IPS DF 19.7 (cell line): ENCODE results near the gene CDCP1.

Experiments used
- DNase-seq: peaks from one replicate; pipeline ENCODE4 v3.0.0-alpha.2; 2013; ENCODE audit warnings: low read depth, low spot score

Gene CDCP1

DNA sequence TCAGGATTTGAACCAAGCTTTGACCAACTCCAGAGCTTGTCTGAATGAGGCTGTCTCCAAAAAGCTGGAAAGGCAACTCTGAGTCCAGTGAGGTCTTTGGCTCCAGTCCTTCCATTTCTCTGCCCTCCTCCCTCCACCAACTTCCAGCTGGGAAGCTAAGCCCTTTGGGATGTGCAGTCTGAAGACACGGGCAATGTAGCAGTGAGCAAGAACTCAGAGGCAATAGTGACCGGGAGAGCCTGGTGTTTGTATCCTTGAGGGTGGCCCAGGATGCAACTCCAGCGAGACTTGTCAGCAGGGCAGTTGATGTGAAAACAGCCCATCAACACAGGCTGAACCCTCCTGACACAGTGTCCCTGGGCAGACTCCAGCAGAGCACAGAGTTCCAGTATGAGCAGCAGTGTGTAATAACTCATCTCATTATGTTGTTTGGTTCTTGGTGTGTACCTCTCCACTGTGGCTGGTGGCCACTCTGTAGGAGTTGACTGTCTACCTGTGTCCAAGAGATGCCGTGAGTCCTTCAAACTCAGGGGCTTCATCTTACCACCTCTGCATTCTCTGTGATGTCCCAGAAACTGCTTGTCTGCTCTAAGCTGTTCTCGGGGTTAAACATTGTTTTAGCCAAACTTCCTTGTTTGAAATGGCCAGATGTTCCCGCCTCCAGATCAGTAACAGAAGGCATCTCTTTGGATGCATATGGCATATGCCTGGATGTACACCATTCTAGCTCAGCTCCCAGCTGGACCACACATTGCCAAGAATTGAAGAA, 6.6 kb downstream of the CDCP1 start:
- no peak for DNase-seq

DNA sequence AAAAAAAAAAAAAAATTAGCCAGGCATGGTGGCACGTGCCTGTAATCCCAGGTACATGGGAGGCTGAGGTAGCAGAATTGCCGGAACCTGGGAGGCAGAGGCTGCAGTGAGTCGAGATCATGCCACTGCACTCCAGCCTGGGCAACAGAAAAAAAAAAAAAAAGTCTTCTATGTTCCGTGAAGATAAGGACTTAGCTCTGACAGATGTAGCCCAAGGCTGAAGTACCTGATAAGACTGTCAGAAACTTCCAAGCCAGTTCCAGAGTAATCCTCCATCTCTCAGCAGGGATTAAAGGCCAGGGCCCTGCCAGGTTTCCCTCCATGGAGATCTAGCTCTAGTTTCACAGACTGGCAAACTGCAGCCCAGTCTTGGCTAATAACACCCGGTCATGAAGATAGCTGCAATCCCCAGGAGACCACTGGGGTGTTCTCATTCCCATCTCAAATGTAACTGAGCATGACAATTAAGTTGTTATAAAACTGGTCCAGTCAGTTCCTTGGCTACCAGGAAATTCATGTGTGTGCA, 8.5 kb downstream of the CDCP1 start:
- no peak for DNase-seq

DNA sequence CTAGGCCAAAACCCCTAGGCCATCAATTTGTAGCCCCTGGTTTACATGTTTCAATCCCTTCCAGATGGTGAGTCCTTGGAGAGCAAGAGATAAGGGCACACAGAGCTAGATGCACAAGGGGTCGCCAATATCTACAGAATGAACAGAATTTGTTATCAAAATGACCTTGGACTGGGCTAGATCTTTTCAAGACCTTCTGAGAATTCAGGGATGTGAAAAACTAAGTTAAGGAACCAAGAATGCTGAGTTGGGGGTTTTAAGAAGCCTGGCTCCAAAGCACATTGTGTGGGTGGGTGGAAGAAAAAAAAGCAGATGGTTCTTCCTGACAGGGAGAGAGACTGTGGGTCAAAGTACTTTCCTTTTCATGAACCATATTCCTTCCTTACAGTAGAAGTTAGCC, 10.2 kb downstream of the CDCP1 start:
- DNase-seq, result no peak

DNA sequence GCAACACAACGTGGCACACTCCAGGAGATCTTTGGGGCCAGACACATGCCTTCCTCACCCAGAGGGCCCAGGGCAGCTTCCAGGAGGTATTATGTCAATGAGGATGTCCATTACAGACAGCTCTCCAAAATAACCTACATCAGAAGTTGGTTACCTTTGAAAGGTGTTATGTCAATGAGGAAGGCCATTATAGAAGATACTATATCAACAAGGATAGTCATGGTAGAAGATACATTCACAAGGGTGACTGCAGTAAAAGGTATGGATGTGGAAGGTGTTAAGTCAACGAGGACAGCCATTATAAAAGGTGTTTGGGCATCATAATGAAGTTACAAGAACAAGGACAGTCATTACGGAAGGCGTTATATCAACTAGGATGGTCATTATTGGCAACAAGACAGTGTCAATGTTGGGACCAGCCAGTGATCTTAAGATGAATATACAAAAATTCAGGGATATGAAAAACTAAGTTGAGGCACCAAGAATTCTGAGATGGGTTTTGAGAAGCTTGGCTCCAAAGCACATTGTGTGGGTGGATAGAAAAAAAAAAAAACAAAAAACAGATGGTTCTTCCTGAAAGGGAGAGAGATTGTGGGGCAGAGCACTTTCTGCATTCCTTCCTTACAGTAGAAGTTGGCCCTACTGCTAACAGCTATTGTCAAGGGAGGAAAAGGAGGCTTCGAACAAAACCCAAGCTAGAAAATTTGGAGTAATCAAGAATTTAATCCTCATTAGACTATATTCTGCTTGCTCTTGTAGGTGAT, 11.2 kb downstream of the CDCP1 start:
- no peak for DNase-seq

DNA sequence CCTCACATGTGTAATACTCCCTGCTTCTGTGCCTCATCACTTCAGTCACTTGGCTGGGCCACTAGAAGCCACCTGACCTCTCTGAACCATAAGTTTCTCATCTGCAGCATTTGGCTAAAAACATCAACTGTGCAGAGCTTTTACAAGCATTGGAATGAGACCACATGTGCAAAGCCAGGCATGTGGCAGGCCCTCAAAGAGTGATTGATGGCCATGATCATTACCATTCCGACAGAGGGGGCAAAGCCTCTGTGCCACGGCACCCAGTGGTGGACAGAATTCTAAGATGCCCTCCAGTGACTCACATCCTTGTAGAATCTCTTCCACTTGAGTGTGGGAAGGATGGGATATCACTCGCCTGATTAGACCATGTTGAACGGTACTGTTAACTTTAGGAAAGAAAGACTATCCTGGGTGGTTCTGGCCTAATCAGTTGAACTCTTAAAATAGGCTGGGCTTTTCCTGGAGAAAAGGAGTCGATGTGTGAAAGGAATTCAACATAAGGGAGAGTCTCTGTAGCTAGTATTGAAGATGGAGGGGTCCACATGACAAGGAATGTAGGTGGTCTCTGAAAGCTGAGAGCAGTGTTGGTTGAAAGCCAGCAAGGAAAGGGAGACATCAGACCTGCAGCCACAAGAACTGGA, 13.5 kb downstream of the CDCP1 start:
- no peak for DNase-seq

DNA sequence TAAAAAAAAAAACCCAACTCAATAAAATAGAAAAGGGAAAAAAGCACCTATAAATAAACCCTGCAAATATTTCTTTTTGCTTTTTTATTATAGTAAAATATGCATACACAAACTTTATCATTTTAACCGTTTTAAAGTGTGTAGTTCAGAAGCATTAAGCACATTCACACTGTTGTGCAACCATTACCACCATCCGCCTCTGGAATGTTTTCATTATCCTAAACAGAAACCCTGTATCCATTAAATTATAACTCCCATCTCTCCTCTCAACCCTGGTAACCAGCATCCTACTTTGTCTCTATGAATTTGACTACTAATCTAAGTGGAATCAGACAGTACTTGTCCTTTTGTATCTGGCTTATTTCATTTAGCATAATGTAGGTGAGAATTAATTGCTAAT, 15.0 kb downstream of the CDCP1 start:
- no peak for DNase-seq

DNA sequence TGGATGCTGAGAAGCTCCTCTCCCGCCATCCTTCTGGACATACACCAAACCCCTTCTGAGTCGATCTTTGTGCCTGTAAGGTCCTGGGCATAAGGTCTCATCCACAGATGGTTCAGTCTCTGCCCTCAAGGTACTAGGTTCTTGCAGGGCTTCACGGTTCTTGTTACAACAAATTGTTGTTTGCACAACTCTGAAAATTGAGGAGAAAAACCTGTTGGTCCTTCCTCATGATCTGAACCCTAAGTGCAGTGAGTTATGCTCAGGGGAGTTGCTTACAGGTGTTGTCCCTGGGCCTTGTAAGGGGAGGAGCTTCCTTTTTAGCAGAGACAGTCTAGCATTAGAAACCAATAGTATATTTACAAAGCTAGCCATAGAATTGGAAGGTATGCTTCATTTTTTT, 15.7 kb downstream of the CDCP1 start:
- DNase-seq, result no peak

DNA sequence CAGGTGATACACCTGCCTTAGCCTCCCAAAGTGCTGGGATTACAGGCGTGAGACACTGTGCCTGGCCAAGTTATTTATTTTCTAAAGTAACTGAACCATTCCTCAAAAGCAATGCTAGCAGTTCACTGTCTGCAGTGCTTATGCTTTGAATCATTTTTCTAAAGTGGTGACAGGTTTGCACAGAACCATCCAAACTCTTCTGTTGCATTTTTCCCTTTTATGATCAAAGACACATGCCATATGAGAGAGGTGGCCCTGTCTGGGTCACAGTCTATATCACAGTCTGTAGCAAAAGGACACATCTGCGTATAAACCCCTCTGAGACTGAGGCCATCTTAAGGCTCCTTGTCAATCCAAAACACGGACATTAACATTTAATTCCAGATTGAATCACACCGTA, 17.2 kb downstream of the CDCP1 start:
- DNase-seq, result no peak

DNA sequence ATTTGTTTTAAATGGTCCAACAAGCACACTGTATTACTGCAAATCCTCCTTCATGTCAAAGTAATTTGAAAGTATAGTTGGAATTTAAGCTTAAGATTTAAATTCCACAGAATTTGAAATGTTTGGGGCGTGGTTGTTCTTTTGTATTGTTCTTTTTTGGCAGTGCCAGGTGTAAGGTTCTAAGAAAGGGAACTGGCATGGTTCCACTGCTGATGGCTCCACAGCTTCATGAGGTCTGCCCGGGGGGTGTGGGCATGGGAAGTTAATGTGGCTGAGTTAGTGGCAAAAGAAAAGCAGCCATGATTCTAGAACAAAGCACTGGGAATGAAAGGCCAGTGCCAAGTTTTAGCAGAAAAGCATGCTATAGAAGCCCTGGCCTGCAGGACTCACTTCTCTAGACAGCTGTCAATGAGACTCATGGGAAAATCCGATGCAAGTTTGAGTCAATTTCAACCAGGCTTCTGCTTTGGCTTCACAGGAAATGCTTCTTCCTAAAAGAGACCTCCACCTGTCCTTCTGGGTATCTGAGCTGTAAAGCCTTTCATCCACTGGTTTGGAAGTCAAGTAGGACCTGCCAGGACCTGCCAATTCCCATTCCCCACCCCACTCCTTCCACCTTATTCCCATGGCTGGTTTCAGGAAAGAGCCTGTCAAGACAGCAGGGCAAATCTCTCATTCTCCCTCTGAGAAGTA, 18.9 kb downstream of the CDCP1 start:
- DNase-seq, result no peak

DNA sequence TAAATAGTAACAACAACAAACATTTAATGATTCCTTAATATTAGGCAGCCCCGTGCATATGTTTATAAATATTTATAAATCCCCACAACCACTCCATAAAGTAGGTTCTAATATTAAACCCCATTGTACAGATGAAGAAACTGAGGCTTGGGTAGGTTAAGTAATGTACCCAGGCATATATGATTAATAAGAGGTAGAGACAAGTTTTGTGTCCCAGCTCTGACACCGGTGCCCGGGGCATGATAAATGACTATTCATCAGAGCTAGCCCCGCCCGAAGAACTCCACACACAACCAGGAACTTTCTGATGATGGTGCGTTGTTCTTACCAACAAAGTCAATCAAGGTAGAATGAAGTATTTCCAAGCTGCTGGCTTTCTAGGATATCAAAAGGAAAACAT, 19.4 kb downstream of the CDCP1 start:
- no peak for DNase-seq

DNA sequence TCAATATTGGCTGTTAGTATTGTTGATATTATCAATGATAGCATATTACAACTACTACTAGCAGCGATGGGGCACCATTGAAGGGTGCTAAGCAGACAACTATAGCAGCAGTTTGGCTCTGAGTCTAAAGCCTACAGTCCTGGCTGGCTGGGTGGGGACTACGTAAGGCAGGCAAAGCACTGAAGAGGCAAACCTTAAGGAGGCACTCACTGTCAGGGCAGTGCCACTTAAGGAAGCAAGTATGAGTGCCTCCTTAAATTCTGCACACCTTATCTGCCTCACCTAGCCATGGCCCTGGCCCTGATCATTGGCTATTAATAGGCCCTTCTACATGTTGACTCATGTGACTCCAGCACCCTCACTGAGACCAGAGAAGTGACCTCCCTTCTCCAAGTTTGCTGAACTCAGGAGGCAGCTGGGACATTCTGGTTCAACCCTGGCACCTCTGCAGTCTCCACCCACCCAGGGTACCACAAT, 20.6 kb downstream of the CDCP1 start:
- no peak for DNase-seq

DNA sequence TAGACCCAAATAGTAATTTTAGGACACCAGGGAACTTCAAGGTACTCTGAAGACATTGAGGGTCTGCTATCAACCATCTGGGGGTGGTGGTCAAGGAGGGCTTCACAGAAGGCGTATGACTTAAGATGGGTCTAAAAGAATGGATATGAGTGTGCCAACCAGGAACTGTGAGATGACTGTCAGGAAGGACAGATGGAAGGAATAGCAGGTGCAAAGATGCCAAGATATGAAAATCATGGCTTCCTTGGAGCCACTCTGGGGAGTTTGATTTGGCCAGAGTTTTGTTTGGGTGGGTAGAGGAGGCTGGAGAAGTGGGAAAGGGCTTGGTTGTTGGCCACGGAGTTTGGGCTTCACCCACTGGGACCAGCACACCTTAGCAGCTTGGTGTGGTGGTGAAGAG, 21.2 kb downstream of the CDCP1 start:
- no peak for DNase-seq

DNA sequence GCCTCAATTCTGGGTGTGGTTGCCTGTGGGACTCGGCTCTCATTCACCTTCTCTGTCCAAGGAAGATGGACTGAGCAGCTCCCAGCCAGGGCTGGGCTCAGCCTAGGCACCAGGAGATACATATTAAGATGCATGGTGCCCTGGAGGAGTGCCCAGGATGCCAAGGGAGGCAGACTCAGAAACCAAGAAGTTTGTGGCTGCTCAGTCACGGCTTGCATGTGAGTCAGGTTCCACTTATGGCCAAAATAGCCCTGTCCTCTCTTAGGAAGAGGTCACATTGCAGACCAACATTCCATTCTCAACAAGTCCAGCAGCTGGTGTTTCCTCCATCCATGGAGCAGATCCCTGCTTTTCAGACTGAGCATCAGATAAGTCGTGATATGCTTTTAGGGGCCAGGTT, 21.8 kb downstream of the CDCP1 start:
- no peak for DNase-seq

DNA sequence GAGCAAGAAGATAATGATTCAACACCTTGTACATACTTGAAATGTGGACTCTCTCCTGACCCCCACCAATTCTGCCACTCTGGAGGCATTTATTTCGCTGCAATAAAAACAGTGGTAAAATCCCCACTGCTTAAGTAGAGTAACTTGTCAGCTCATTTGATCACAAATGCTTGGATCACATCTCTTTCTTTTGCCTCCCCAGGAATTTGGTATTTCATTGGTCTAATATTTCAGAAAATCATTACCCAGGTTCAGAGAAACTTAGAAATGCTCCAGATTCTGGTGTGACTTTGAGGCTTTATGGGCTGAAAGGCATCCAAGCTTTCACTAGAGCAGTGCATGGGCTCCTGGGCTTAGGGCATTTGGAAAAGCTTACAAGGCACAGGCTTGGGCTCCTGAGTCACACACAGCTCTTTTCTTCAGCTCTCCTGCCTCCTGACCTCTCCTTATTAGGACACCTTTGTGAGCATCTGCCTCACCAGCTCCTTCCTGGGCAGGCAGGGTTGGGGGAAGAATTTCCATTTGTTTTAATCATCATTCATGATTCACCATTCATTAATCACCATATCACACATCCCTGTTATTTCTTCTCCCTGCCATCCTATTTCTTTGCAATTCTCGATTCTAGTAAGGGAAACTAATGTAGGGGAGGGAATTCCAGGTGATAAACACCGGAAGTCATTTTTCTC, 22.5 kb downstream of the CDCP1 start:
- no peak for DNase-seq

DNA sequence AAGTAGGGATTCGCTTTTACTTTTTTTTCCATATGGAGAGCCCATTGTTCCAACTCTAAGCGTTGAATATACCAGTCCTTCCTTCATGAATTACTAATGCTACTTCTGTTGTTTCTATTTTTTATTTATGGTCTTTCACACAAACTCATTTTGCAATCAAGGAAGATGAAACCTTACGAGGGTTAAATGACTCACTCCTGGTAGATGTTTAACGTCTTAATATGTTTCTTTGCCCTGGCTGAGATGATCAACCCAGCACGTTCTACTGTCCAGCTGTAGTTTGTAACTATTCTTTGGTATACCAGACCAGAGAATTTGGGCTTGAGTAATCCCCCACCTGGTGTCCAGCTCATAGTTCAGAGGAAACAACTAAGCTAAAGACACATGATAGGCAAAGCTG, 23.1 kb downstream of the CDCP1 start:
- no peak for DNase-seq

DNA sequence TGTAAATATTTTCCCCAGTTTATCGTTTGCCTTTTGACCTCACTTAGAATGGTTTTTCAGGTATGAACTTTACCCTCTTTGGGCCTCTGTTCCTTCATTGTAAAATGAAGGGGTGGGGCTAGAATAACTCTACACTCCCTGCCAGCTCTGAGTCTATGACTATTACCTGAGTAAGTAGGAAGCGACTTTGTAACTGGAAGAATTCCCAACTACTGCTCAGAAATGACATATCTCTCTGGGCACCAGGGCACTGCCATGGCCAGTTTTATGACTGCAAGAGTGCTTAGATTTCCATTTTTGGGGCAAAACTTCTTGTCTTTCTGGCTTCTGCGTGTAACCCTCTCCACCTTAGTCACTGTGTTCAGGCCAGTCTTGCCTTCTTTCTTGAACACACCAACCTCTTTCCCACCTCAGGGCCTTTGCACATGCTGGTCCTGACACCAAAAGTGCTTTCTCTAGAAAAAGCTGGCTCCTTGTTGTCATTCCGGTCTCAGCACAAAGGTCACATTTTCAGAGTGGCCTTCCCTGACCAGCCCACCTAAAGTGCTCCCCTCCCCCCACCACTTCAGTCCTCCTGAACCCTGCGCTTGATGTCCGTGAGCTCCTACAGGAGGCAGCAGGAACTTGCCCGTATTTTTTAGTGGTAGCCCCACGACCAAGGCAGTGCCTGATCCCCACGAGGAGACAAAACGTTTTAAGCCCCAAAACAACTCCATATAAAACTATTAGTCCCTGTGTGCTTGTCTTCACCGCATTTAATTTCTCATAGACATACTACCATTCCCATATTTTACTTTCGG, 25.6 kb downstream of the CDCP1 start:
- DNase-seq, result no peak

DNA sequence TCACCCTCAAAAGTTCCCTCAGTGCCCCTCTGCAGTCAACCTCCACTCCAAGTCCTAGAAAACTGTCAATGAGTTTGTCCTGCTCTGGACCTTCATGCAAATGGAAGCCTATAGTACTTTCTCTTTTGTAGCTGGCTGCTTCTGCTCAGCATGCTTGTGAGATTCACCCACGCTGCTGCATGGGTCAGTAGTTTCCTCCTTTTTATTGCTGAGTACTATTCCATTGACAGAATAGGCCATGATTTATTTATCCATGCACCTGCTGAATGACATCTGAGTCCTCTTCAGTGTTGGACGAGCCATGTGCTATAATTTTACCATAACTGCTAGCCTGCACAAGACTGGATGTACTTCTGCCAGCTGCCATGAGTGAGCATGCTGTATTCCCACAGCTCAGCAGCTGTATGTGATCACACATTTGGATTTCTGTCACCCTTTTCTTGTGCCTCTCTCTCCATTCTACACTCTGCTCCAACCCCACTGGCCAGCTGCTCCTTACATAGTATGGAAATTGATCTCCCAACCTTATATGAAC, 26.3 kb downstream of the CDCP1 start:
- DNase-seq, result no peak

DNA sequence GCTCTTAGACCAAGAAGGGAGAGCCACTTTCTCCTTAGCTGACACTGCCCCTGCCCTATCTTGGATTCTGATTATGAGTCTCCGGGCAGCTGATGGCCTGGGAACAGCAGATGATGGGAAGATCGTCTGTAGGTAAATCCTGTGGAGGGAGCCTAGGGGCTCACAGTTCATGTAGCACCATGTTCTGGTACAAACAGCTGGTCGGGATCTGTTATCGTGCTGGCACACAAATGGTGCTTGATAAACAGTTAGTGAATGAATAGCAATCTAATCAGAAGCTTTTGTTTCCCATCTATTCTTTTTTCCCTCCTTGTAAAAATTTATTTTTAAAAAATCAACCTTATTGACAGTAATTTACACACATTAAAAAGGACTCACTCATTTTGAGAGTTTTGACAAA, 26.8 kb downstream of the CDCP1 start:
- DNase-seq, result no peak

DNA sequence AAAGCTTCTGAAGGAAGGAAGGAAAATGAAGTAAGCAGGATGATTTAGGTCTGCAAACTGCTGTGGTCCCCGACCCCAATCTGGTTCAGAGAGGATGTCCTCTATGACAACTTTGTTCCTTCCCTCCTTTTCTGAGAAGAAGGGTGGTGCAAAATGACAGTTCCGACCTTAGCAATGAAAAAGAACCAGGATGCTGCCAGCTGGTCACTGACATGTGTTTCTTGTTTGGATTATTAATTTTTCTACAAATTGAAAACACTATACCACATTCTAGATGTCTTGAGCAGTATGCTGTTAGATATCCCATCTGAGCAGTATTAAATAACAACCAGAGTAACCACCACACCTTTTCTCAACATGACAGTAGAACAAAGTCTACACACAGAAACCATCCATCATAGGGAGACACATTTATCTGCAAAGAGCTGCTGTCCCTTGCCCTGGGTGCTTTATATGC, 27.5 kb downstream of the CDCP1 start:
- DNase-seq, result no peak

DNA sequence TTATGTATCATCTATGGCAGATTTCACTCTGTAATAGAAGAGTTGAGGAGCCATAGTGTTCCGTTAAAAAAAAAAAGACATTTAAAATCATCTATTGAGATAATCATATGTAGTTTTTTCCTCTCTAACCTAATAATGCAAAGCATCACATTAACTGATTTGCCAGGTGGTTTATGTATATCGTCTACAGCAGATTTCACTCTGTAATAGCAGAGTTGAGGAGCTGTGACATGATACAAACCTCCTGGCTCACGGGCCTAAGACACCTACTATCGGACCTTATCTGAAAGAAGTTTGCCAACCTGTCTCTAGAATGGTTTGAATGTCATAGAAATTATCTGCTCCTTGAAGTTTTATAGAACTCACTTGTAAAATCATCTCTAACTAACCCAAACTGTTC, 29.8 kb downstream of the CDCP1 start:
- no peak for DNase-seq
